GM15510 (cell line): ENCODE results near the gene SLC1A2.

Source experiments
- POLR2A ChIP-seq: IDR thresholded peaks from 3 replicates; pipeline ENCODE4 v1.6.1; 2011; ENCODE audit warnings: borderline replicate concordance; ENCODE audit not compliant: insufficient read length; ENCODE audit errors: extremely low read depth

Gene SLC1A2

GRCh38 chr11:35304386-35304775 lies 115.0 kb downstream of the SLC1A2 start:
- no peak for TF ChIP-seq POLR2A

GRCh38 chr11:35303596-35304385 lies 115.6 kb downstream of the SLC1A2 start:
- TF ChIP-seq POLR2A, result no peak

GRCh38 chr11:35302398-35302797 lies 117.0 kb downstream of the SLC1A2 start:
- no peak for TF ChIP-seq POLR2A

GRCh38 chr11:35298369-35298768 lies 121.0 kb downstream of the SLC1A2 start:
- TF ChIP-seq POLR2A, result no peak

GRCh38 chr11:35295751-35296150 lies 123.6 kb downstream of the SLC1A2 start:
- TF ChIP-seq POLR2A, result no peak

GRCh38 chr11:35293699-35294098 lies 125.7 kb downstream of the SLC1A2 start:
- TF ChIP-seq POLR2A, result no peak

GRCh38 chr11:35293035-35293434 lies 126.3 kb downstream of the SLC1A2 start:
- no peak for TF ChIP-seq POLR2A

- no peak for TF ChIP-seq POLR2A
Measured at GRCh38 chr11:35292279-35292678, 127.1 kb downstream of the SLC1A2 start.

GRCh38 chr11:35290876-35291275 lies 128.5 kb downstream of the SLC1A2 start:
- no peak for TF ChIP-seq POLR2A

- no peak for TF ChIP-seq POLR2A
Measured at GRCh38 chr11:35289821-35290220, 129.5 kb downstream of the SLC1A2 start.

GRCh38 chr11:35288817-35289541 lies 130.4 kb downstream of the SLC1A2 start:
- TF ChIP-seq POLR2A, result no peak

GRCh38 chr11:35288309-35288708 lies 131.0 kb downstream of the SLC1A2 start:
- no peak for TF ChIP-seq POLR2A

GRCh38 chr11:35287344-35287890 lies 131.9 kb downstream of the SLC1A2 start:
- no peak for TF ChIP-seq POLR2A

GRCh38 chr11:35286126-35286525 lies 133.2 kb downstream of the SLC1A2 start:
- TF ChIP-seq POLR2A, result no peak

- TF ChIP-seq POLR2A, result no peak
Measured at GRCh38 chr11:35285471-35285870, 133.9 kb downstream of the SLC1A2 start.
